Head of caudate nucleus (tissue), 42 donors: ENCODE results near the gene NETO2.
A peak's percentile ranks its signal among the peaks of the same experiment; 100 is the strongest.

Source experiments
- DNase-seq, 42 donors: peaks; one replicate each; pipeline versions ENCODE4 v3.0.0 to v3.0.0-alpha.2; 2020 to 2021; ENCODE audit warnings: mixed read lengths in 7 of 42
- intact Hi-C: fragments of 100-400 bp; cut with DNase I; formaldehyde crosslinking; loops from one replicate; pipeline ENCODE4 v1.15.0; 2022

NETO2 gene

DNA sequence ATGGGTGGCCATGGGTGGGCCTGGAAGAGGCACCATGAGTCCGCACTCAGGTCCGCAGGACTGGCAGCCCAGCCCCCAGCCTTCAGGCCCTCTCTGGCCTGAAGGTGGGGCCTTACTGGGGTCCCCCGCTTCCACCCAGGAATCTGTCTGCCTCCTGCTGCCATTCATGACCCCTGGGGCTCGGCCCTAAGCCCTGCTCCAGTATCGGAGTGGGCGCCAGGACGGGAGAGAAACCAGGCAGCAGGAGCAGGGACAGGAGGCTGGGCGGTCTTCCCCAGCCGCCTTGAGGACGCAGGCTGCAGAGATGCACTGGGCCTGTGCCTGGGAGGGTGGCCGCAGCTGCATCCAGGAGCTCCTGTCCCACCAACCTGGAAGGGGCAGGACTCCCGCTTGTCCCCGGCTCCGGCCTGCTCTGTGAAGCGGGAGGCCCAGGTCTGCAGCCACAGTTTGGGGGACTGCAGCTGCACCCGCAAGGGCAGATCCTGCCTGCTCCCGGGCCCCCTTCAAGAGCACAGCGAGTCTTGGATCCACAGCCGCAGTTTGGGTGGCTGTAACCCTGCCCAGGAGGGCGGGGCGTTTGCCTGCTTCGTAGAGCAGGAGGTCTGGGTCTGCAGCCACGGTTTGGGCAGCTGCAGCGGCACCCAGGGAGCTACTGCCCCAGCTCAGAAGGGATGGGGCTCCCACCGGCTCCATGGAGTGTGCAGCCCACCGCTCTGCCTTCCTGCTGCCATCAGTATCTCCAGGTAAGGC, 88.4 kb downstream of the NETO2 start:
- intact Hi-C loops = no loop called here

DNA sequence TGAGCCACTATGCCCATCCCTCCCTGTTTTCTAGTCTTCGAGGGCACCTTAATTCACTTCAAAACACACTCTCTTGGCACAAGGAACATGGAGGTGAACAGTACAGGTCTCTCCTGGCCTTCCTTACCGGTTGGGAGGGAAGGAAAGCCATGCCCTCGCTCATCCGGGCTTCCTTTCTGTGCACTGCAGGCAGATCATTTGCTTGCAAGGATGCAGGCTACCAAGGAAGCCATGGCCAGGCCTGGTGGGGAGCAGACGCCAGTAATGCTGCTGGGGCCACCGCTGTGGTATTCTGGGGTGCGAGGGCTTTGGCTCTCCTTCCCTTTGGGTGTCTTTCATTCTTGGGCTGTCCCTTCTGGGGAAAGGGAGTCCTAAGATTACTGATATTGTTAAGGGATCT, 89.4 kb downstream of the NETO2 start:
- intact Hi-C loops = no loop called here
- DNase-seq = no peak

More for the DNA sequence above, 88.4 kb downstream of the NETO2 start:
- DNase-seq = no peak

DNA sequence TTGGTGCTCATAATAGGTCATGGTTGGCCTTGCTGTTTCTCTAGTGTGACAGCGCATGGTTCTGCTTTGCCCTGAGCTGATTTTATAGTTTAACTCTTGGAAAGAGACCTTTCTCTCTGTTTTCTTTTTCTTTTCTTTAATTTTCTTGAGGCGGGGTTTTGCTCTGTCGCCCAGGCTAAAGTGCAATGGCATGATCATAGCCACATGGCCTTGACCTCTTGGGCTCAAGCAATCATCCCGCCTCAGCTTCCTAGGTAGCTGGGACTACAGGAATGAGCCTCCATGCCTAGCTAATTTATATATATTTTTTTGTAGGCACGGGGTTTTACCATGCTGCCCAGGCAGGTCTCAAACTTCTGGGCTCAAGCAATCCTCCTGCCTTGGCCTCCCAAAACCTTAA, 89.8 kb downstream of the NETO2 start:
- no peak for DNase-seq
- intact Hi-C loops = no loop called here

DNA sequence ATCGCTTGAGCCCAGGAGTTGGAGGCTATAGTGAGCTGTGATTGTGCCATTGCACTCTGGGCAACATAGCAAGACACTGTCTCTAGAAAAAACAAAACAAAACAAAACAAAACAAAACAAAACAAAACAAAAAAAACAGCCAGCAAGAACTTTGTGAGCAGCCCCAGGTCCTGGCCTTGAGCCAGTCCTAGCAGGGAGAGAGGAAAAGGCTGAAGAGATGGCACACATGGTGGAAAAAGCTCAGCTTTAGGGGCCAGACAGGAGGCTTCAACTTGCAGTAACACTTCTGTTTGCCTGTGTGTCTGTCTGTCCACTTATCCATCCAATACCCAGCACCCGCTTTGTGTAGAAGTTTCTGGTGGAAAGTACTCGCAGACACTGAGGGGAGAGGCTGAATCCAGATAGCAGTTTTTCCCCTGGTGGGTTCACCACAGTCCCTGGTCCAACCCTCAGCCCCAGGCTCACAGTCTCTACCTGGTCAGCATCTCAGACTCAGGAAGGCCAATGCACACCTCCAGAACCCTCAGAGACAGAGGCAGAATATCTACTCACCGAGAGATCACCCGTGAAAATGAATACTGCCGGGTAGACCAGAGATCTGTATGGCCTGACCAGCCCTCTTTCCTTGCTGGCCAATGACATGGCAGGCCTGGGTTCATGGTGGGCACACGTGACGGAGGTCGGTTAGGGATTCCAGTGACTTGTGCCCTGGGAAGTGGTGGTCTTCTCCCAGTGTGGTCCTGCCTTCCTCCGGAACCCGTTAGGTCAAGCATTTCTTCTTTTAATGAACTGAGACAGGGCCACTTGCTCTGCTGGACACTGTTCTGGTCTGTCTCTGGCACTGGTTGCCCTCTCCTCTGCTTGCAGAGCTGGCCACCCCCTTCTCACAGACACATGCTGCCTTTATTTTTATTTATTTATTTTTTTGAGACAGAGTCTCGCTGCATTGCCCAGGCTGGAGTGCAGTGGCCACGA, 90.8 kb downstream of the NETO2 start:
- intact Hi-C loops = no loop called here
- no peak for DNase-seq

DNA sequence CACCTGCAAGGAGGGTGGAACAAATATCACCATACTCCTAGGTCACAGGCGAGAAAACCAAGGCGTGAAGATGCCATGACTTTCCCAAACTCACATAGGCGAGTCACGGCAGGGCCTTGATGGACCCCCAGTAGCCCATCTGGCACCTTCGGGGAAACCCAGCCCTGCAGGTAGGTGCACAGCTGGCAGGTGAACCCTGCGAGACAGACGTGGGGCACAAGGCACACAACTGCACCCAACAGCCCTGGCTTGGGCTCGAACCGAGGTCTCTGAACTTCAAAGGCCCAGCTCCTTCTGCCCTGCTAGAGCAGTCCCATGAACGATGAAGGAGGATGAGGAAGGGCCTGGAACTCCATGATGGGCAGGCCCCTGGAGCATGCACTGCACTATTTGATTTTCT, 92.7 kb downstream of the NETO2 start:
- intact Hi-C loops = no loop called here
- no peak for DNase-seq

DNA sequence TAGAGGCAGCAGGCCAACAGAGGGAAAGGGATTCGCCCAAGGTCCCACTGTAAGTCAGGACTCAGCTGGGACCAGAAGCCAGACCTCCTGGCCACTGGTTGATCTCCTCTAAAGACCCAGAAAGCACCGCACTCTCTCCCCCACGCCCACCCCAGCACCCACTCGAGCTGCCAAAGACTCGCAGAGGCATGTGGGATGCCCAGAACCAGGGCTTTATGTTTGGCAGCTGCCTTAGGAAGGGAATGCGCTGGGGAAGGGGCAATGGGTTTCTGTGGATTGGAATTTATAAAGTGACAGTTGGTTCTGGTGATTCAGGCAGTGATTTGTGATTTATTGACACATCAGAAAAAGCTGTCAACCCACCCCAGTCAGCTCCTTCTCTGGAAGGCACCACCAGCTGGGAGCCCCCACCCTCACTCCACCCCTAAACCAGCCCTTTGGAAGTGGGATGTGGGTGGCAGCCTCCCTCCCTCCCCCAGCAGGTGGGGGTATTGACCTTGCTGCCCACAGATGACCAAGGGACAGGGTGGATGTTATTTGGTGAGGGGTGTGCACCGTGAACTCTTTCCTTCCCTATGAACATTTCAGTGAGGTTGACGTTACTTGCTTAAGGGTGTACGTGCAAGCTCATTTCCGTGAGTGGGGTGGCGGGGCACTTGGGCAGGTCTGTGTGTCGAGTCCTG, 93.7 kb downstream of the NETO2 start:
- no peak for DNase-seq
- intact Hi-C loops = no loop called here

DNA sequence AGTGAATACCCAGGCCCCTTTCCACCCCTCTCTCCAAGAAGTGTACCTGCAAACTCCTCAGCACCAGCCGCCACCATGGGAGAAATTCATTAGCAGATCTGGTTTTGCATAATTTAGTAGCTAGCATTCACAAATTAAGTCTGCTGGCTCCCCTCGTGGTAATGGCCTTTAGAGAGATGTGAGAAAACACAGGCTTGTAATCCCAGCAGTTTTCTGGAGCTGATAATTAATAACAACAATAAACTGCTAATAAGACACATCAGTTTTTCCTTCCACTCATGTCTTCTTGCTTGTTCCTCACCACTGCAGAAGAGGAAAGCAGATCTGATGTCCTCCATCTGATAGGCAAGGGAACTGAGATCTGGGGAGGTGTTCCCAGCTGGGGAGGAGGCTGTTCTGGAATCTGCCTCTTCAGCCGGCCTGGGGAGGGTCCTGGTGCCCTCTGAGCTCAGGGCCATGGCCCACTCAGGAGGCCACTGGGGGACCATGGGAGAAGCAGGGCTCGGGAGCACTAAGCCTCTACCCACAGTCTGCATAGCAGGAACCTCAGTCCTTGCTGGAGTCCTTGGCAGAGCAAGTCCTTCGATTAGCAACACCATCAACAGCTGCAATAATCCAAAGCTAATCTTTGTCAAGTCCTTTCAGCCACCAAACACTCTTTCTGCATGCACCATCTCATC, 96.1 kb downstream of the NETO2 start:
- DNase-seq = no peak
- intact Hi-C loops = no loop called here

DNA sequence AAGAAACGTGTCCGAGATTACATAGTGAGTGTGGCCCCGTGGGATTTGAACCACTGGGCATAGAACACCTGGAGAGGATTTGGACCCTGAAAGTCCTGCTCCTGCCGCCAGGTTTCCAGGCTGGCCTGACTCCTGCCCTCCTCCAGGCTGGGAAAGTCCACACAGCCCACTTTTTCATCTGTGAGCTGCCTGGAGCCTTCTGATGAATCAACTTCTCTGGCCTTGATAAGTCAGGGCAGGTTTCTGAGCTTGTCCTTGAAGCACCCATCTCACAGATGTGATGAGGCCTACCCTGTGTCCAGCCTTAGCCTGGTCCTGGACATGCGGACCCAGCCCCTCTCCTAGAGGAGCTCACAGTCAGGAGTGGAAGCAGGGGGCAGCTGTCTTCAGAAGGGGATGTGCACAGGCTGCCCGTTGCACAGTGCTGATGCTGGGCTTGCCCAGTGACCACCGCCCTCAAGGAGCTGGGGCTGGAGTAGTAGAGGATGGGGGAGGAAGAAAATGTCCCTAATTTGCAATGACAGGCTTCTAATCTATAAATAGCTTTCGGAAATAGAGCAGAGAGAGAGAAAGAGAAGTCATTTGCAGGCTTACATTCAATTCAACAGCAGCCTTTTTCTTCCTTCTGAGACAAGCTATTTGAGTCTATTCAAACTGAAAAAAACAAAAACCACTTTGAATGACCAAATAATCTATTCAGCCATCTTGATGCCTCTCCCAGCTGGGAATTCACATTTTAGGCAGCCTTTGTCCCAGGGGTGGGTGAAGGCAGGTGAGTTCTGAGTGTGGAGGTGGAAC, 96.8 kb downstream of the NETO2 start:
- intact Hi-C loops = no loop called here
- no peak for DNase-seq

DNA sequence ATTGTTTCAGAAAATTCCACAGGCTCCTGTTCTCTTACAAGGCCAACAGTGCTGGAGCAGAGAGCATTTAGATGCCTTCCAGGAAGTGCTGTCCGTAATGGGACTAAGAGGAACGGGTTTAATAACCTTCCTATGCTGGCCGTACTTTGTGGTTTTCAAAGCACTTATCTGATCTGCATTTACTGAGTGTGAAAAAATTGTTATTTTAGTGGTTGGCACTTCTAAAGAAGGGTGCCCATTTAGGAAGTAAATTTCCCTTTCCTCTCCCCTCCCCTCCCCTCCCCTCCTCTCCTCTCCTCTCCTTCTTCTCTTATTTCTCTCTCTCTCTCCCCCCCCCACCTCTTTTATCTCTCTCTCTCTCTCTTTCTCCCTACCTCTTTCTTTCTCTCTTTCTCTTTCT, 98.3 kb downstream of the NETO2 start:
- no peak for DNase-seq
- intact Hi-C loops = no loop called here

DNA sequence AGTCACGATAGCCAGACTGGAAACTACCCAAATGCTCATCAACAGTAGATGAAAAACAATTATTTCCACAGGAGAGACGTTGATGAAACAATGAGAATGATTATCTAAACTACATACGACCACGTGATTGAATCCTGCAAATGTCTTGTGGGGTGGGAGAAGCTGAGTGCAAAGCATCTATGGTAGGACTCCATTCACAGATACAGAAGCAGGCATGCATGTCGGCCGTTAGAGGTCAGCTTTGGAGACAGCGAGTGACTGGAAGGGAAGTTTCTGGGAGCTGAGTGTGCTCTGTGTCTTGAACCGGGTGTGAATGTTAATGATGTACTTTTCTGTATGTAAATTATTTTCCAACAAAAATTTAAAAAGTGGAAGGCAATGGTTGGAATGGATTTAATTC, 98.7 kb downstream of the NETO2 start:
- intact Hi-C loops = no loop called here
- peak in 29 of 42 donors; percentile 15 to 61 (median 30) for DNase-seq

DNA sequence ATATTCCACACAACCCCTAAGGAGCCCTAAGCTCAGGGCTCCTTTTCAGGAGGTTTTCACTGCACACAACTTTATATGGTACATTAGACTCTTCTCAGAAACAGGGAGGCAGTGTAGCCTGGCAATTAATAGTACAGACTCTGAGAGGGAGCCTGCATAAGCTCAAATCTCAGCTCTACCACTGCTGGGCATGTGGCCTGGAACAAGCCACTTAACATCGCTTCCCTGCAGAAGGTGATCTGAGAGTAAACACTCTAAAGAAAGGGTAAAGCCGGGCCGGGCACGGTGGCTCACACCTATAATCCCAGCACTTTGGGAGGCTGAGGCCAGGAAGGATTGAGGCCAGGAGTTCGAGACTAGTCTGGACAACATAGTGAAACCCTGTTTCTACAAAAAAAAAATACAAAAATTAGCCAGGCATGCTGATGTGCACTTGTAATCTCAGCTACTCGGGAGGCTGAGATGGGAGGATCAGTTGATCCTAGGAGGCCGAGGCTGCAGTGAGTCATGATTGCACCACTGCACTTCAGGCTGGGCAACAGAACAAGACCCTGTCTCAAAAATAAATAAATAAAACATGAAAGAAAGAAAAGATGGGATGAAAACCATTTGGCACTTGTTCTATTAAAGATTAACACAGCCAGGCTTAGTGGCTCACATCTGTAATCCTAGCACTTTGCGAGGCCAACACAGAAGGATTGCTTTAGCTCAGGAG, 99.6 kb downstream of the NETO2 start:
- intact Hi-C loops = no loop called here
- DNase-seq = no peak

DNA sequence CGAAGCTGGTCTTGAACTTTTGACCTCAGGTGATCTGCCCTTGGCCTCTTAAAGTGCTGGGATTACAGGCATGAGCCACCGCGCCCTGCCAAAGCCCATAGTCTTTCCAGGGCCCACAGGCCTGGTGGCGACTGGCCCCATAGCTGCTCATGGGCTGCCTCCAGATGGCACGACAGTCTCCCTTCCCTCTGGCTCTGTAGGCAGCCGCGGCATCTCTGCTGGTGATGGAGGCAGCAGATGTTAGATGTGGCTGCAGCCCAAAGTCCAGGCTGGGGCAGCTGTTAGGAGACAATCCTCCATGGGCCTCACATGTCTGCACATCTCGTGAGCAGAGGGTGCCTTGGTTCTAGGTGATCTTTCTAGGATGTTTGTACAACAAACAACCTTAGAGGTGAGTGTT, 100.5 kb downstream of the NETO2 start:
- DNase-seq = peak in 27 of 42 donors; percentile 5 to 60 (median 22)
- intact Hi-C loops = no loop called here

DNA sequence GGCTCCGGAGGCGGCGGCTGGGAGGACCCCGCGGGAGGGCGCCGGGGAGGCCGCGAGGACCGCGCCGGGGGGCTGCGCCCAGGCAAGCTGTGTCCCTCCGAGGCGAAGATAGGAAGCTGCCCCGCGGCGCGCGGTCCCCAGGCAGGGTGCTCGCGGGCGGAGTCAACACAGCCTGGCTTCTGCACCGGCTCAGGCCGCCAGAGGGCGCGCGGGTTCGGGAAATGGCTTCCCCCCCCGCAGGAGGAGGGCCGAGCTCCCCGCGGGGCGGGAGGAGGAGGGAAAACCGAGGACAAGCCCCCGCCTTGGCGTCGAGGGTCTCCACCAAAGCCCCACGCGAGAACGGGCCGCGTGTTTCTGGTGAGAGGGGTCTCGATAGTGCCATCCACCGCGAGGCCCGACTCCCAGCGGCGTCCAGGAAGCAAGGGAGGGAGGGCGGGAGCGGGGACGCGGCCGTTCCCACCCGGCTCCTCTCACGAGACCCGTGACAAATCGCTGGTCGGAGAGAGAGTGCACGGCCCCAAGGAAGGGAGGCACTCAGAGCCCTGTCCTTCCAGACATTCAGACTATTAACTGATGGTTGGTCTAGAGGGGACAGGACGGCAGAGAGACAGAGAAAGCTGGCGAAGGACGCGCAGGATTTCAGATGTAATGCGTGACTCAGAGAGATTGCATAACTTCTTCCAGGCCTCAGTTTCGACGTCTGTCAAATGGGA, 105.8 kb downstream of the NETO2 start:
- DNase-seq = peak; percentile 74 to 96 (median 91)
- intact Hi-C loops = loop anchor here (5.0 kb wide), 1 partner anchor 1124 kb away; no protein-coding TSS in a partner anchor

DNA sequence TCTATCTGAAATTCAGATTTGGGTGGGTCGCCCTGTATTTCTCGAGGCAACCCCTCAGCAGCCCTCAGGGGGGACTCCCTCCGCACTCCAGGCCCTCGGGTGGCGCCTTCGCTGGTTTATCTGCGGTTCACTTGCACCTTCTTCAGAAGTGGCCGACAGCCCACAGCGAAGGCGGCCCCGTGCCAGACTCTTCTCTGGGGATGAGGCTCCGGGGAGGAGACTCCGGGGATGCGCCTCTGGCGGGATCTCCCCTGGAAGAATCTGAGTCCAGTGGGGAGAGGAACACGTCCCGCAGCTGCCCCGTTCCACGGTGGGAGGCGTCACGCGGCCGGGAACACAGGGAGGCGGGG, 106.4 kb downstream of the NETO2 start:
- peak in 12 of 42 donors; percentile 12 to 62 (median 36) for DNase-seq
- intact Hi-C loops = loop anchor here (5.0 kb wide), 1 partner anchor 1125 kb away; no protein-coding TSS in a partner anchor

DNA sequence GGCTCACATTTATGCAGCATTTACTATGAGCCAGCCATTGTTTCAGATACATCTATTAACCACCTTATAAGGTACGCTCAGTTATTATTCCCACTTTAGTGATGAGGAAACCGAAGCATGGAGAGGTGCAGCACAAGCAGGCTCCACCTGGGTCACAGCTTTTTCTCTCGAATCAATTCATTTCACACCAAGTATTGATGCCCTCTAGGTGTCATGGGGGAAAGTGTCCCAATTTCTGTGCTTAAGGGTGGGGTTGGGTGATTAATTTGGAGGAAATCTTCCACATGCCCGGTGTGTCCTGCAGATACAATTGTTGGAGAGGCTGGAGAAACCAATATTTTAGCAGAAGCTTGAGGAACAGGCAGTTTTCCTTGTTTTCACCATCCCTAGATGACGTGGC, 107.5 kb downstream of the NETO2 start:
- intact Hi-C loops = loop anchor here (5.0 kb wide), 1 partner anchor 1126 kb away; no protein-coding TSS in a partner anchor
- no peak for DNase-seq

DNA sequence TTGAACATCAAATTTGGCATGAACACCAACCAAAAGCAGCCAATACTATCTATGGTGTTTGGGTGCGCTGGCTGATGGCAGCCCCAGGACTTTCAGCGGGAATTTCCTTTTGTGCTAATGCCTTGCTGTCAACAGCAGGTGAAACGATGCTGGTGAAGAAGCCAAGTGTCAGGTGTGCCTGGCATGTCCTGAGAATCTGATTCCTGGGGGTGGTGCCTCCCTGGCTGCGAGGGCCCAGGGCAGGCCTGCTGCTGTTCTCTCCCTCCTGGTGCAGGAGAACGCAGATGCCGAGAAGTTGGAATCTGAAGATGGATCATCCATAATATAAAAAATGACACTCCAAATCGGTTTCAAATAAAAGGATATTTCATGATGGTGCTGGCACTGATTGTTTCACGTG, 108.3 kb downstream of the NETO2 start:
- intact Hi-C loops = loop anchor here (5.0 kb wide), 1 partner anchor 1127 kb away; no protein-coding TSS in a partner anchor
- DNase-seq = no peak

DNA sequence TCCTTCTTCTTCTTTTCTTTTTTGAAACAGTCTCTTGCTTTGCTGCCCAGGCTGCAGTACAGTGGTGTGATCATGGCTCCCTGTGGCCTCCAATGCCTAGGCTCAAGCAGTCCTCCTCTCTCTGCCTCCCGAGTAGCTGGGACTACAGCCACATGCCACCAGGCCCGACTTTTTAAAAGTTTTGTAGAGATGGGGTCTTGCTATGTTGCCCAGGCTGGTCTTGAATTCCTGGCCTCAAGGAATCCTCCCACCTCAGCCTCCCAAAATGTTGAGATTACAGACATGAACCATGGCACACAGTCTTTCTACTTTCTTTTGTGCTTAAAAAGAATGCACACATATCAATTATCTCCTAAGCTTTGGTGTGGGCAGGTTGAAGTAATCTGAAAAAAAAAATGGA, 109.3 kb downstream of the NETO2 start:
- DNase-seq = no peak
- intact Hi-C loops = no loop called here
